ENCODE results near the gene NCOA5.
A peak's percentile ranks its signal among the peaks of the same experiment; 100 is the strongest.

The NCOA5 gene

GRCh38 chr20:46122516-46123481 lies 33.0 kb upstream of the NCOA5 start:
- no peak for DNase-seq
- intact Hi-C loops (cut with DNase I): no loop called here

- no peak for DNase-seq
- intact Hi-C loops (cut with DNase I): no loop called here
Measured at GRCh38 chr20:46122071-46122470, 32.3 kb upstream of the NCOA5 start.

- intact Hi-C loops (cut with DNase I): no loop called here
Measured at GRCh38 chr20:46121184-46121930, 31.6 kb upstream of the NCOA5 start.

DNA sequence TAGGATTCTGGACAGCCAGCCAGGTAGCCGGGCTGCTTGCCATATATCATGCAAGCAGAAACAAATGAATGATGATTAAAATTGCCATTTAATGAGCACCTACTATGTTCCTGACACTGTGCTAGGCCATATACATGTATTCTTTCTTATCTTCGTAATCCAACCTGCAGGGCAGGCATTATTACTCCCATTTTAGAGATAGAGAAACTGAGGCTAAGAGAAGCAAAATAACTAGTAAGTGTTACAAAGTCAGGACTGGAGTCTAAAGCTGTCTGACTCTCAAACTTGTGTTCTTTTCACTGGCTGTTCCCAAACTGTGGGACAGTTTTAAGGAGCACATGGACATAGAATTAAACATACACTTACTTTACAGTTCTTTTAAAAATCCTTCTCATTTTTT lies 30.4 kb upstream of the NCOA5 start:
- DNase-seq: no peak
- intact Hi-C loops (cut with DNase I): no loop called here

More at GRCh38 chr20:46121184-46121930, 31.6 kb upstream of the NCOA5 start:
- no peak for DNase-seq

DNA sequence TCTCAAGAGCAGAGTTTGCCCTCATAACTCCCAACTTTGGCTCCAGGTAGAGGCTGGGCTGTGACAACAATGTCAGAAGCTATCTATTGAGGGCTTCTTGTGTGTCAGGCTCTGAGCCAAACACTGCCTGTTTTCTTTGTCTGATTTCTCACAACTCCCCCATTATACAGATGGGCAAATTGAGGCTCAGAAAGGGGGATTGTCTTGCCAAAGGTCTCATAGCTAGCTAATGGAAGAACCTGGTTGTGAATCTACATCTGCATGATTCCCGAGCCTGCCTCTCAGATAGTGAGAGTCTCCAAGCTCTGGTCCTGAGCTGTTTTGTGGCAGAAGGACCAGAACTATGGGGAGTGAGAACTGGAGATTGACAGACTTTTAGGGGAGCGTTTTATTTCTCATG lies 29.8 kb upstream of the NCOA5 start:
- no peak for DNase-seq
- intact Hi-C loops (cut with DNase I): no loop called here

DNA sequence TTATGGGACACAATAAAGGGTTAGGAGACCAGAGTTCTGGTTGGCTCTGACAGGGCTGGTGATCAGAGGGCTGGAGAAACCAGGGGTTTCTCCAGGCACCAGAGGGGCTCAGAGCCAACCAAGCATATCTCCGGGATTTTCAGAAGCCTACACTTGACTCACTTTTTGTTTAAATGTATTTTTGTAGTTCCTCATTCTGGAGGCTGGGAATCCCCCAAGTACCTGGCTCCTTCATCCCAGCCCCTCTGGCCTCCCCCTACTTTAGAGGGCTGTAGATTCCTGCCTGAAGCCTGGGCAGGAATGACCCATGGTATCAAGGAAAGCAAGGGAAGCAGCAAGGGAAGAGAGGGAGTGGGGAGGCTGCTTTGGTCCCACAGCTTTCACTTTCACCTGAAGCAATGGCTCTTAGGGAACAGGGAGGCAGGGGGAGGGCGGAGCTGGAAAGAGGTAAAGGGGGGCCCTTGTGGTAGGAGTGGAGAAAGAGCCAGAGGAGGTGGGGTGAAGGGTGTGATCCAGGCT lies 29.3 kb upstream of the NCOA5 start:
- DNase-seq: no peak
- intact Hi-C loops (cut with DNase I): no loop called here

DNA sequence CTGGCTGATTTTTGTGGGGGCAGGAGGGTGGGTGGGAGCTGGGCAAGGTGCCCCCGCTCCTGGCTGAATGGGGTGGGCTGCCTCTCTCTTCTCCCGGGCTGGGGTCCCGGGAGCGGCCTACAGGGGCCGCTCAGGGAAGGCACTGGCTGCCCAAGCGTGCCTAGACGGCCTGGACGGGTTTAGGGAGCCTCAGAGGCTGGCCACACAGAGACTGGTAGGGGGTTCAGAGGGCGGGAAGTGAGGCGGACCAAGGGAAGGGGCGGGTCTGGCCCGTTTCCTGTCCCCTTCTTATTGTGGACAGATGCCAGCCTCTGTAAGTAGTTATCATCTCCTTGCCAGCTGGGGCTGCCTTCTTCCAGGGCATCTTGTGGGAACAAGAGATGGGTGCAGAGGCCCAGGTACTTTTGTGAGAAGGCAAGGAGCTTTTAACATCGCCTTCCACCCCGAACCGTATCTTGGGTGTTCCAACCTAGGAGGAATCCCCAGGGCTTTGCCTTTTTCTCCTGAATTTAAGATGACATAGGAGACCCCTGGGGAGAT lies 28.8 kb upstream of the NCOA5 start:
- DNase-seq: peak in 2 of 42 donors; percentile 32 to 49
- intact Hi-C loops (cut with DNase I): no loop called here

GRCh38 chr20:46117704-46118467 lies 28.1 kb upstream of the NCOA5 start, which contains the start of gene CD40:
Gene CD40 (plus strand): TSS chr20:46118314. CDS start chr20:46118344, 30 bp downstream.
- intact Hi-C loops (cut with DNase I): no loop called here
- DNase-seq: peak; percentile 41 to 83 (median 70)

DNA sequence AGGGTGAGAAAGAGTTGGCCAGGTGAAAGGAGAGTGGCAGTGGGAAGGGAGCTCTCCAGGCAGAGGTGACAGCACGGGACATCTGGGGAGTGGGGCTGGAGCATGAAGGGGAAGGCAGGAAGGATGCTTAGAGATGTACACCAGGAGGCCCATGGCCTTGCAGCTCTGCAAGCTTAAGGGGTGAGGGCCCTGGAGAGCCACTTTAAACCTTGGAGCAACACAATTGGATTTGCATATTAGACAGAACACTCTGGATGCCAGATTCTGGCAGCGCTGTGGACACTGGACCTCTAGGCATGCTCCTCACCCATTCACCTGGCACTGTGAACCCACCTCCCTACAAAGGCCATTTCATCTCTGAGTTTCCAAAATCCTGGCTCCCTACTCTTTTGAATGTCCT lies 24.7 kb upstream of the NCOA5 start:
- intact Hi-C loops (cut with DNase I): no loop called here
- DNase-seq: no peak

- no peak for DNase-seq
- intact Hi-C loops (cut with DNase I): no loop called here
Measured at GRCh38 chr20:46113113-46113470, 23.3 kb upstream of the NCOA5 start.

DNA sequence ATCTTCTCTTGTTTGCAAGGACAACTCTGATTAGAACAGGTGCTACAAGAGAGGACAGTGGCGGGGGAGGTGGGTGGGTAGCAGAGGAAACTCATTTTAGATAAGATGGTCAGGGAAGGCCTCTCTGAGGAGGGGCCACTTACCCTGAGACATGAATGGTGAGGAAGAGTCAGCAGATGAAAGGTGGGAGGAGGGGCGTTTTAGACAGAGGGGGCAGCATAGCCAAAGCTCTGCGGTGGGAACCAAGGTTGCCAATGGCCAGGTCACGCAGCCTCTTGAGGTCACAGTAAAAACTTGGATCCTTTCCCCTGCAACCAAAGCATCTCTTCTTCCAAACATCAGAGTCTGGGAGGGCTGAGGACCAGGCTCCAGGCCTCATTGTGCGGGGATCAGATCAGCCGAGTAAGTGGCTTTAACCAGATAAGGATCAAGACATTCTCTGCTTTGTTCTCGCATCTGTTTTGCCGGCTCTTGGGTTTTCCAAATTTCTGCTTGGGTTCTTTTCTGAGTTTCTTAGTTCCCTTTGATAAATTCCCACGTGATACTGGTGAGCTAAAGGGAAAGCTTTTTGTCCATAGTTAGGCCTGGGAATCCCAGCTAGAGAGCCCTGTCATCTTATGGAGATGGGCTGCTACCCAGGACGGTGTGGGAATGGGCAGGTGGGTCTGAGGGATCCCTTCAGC lies 22.8 kb upstream of the NCOA5 start:
- no peak for DNase-seq
- intact Hi-C loops (cut with DNase I): no loop called here

GRCh38 chr20:46111836-46112212 lies 22.1 kb upstream of the NCOA5 start:
- intact Hi-C loops (cut with DNase I): no loop called here

GRCh38 chr20:46111028-46111835 lies 21.5 kb upstream of the NCOA5 start:
- intact Hi-C loops (cut with DNase I): no loop called here
- DNase-seq: peak in 20 of 42 donors; percentile 16 to 61 (median 36)

More at GRCh38 chr20:46111836-46112212, 22.1 kb upstream of the NCOA5 start:
- DNase-seq: no peak

- no peak for DNase-seq
- intact Hi-C loops (cut with DNase I): no loop called here
Measured at GRCh38 chr20:46108976-46109375, 19.2 kb upstream of the NCOA5 start.

GRCh38 chr20:46108435-46108841 lies 18.7 kb upstream of the NCOA5 start:
- intact Hi-C loops (cut with DNase I): no loop called here
- no peak for DNase-seq

- no peak for DNase-seq
- intact Hi-C loops (cut with DNase I): no loop called here
Measured at GRCh38 chr20:46107061-46107460, 17.3 kb upstream of the NCOA5 start.

GRCh38 chr20:46104262-46104661 lies 14.5 kb upstream of the NCOA5 start:
- intact Hi-C loops (cut with DNase I): no loop called here

DNA sequence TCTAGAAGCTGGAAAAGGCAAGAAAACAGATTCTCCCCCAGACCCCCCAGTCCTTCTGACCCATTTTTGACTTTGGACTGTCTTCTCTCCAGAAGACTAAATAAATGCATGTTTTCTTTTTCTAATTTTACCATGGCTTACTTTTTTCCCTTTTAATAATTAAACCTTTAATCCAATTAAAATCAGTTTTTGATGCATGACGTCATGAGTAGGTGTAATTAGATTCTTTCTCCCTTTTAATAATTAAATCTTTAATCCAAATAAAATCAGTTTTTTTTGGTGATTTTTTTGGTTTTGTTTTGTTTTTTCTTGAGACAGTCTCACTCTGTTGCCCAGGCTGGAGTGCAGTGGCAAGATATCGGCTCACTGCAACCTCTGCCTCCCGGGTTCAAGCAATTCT lies 13.2 kb upstream of the NCOA5 start:
- intact Hi-C loops (cut with DNase I): no loop called here
- DNase-seq: no peak

More at GRCh38 chr20:46104262-46104661, 14.5 kb upstream of the NCOA5 start:
- no peak for DNase-seq

Data from head of caudate nucleus (tissue), 42 donors.